ENCODE results near the gene RRP15.

The RRP15 gene

GRCh38 chr1:218371927-218372672, 87.0 kb downstream of the RRP15 start:
- H3K4me1 ChIP-seq (ENCODE audit: control insufficient read depth, insufficient read depth, low read length, unreplicated experiment), result peaks cover 46% of the 10 kb centered on the region

GRCh38 chr1:218374401-218375353, 89.6 kb downstream of the RRP15 start:
- Histone ChIP-seq H3K36me3 (ENCODE audit: insufficient read depth, low read length) (no peaks in the 10 kb centered on the region), H3K27me3 (ENCODE audit: insufficient read depth, low read length) (no peaks in the 10 kb centered on the region), H3K4me1 (ENCODE audit: control insufficient read depth, insufficient read depth, low read length, unreplicated experiment) (peaks cover 51% of the 10 kb centered on the region), H3K4me3 (ENCODE audit: low read depth, low read length) (peak overlapping the region; percentile 45; the same call in 1 of the 2 replicates), H2AFZ (ENCODE audit: low read length, unreplicated experiment) (peak overlapping the region; percentile 19), H3K79me2 (ENCODE audit: control insufficient read depth, insufficient read depth, low read length, unreplicated experiment) (peaks cover 8% of the 10 kb centered on the region), H3K27ac (ENCODE audit: low read depth, low read length) (peak overlapping the region; percentile 70)

More at GRCh38 chr1:218371927-218372672, 87.0 kb downstream of the RRP15 start:
- Histone ChIP-seq H3K27me3 (ENCODE audit: insufficient read depth, low read length) (no peaks in the 10 kb centered on the region), H3K4me3 (ENCODE audit: low read depth, low read length) (no peak overlapping the region), H3K79me2 (ENCODE audit: control insufficient read depth, insufficient read depth, low read length, unreplicated experiment) (peaks cover 8% of the 10 kb centered on the region), H3K36me3 (ENCODE audit: insufficient read depth, low read length) (no peaks in the 10 kb centered on the region), H2AFZ (ENCODE audit: low read length, unreplicated experiment) (no peak overlapping the region), H3K27ac (ENCODE audit: low read depth, low read length) (no peak overlapping the region)

DNA sequence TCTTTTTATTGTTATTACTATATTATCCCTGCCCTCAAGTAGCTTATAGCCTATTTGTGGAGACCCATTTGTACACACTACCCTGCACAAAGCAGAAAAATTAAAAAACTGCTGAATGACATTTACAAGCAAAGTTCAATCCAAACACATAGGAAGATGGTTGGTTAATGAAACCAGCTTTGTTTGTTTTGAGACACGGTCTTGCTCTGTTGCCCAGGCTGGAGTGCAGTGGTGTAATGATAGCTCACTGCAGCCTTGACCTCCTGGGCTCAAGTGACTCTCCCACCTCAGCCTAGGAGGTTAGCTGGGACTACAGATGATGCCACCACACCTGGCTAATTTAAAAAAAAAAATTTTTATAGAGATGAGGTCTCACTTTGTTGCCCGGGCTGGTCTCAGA, 91.6 kb downstream of the RRP15 start:
- H3K36me3 ChIP-seq (ENCODE audit: insufficient read depth, low read length), result no peaks in the 10 kb centered on the region
- peaks cover 54% of the 10 kb centered on the region for H3K4me1 ChIP-seq (ENCODE audit: control insufficient read depth, insufficient read depth, low read length, unreplicated experiment)
- H3K4me3 ChIP-seq (ENCODE audit: low read depth, low read length), result peak overlapping the region; percentile 30; the same call in 1 of the 2 replicates
- no peak overlapping the region for H2AFZ ChIP-seq (ENCODE audit: low read length, unreplicated experiment)
- H3K27me3 ChIP-seq (ENCODE audit: insufficient read depth, low read length), result no peaks in the 10 kb centered on the region
- peaks cover 5% of the 10 kb centered on the region for H3K79me2 ChIP-seq (ENCODE audit: control insufficient read depth, insufficient read depth, low read length, unreplicated experiment)
- peak overlapping the region; percentile 88 for H3K27ac ChIP-seq (ENCODE audit: low read depth, low read length)

GRCh38 chr1:218377143-218377660, 92.1 kb downstream of the RRP15 start:
- H3K27ac ChIP-seq (ENCODE audit: low read depth, low read length), result peak overlapping the region; percentile 88
- peaks cover 1% of the 10 kb centered on the region for H3K79me2 ChIP-seq (ENCODE audit: control insufficient read depth, insufficient read depth, low read length, unreplicated experiment)
- peaks cover 54% of the 10 kb centered on the region for H3K4me1 ChIP-seq (ENCODE audit: control insufficient read depth, insufficient read depth, low read length, unreplicated experiment)
- H2AFZ ChIP-seq (ENCODE audit: low read length, unreplicated experiment), result no peak overlapping the region
- H3K27me3 ChIP-seq (ENCODE audit: insufficient read depth, low read length), result no peaks in the 10 kb centered on the region
- H3K4me3 ChIP-seq (ENCODE audit: low read depth, low read length), result peak overlapping the region; percentile 47; the same call in 1 of the 2 replicates
- H3K36me3 ChIP-seq (ENCODE audit: insufficient read depth, low read length), result no peaks in the 10 kb centered on the region

DNA sequence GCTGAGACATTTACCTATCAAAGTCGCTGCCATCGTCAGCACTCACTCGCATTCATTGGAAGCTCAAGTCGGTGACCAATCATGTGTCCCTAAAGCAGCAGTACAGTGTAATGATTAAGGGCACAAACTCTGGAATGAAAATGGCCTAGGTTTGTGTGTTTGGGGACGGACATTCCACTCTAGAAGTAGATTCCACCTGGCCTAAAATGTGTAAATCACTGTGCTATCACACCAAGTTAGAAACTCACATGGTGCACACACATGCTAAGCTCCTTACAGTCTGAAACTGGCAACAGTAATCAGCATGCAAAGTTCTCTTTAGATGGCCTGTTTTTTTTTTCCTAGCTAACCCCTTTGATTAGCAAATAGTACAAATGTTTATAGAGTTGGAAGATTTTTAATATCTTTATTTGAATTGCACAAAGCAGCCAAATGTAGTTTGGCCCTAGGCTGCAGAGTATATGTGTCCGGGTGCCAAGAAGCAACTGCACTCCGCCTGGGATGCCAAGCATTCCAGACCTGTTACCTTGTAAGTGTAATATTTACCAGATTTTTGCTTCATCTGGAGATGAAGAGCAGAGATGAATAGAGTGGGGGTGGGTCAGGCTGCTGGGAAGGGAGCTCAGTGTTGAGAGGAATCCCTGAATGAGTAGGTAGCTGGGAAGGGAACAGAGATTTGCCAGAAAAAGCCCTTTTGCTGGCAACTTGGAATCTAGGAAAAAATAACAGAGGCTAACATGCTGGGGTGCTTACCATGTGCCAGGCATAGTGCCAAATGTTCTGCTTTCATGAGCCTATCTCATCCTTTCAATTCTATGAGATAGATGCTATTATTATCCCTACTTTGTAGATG, 95.3 kb downstream of the RRP15 start:
- H3K27me3 ChIP-seq (ENCODE audit: insufficient read depth, low read length), result no peaks in the 10 kb centered on the region
- H2AFZ ChIP-seq (ENCODE audit: low read length, unreplicated experiment), result no peak overlapping the region
- no peak overlapping the region for H3K4me3 ChIP-seq (ENCODE audit: low read depth, low read length)
- peak overlapping the region; percentile 27 for H3K27ac ChIP-seq (ENCODE audit: low read depth, low read length)
- no peaks in the 10 kb centered on the region for H3K36me3 ChIP-seq (ENCODE audit: insufficient read depth, low read length)
- no peaks in the 10 kb centered on the region for H3K79me2 ChIP-seq (ENCODE audit: control insufficient read depth, insufficient read depth, low read length, unreplicated experiment)
- H3K4me1 ChIP-seq (ENCODE audit: control insufficient read depth, insufficient read depth, low read length, unreplicated experiment), result peaks cover 36% of the 10 kb centered on the region

GRCh38 chr1:218382261-218382660, 97.2 kb downstream of the RRP15 start:
- Histone ChIP-seq H3K27ac (ENCODE audit: low read depth, low read length) (no peak overlapping the region), H3K4me3 (ENCODE audit: low read depth, low read length) (no peak overlapping the region), H3K4me1 (ENCODE audit: control insufficient read depth, insufficient read depth, low read length, unreplicated experiment) (peaks cover 23% of the 10 kb centered on the region), H2AFZ (ENCODE audit: low read length, unreplicated experiment) (no peak overlapping the region), H3K27me3 (ENCODE audit: insufficient read depth, low read length) (no peaks in the 10 kb centered on the region), H3K36me3 (ENCODE audit: insufficient read depth, low read length) (no peaks in the 10 kb centered on the region), H3K79me2 (ENCODE audit: control insufficient read depth, insufficient read depth, low read length, unreplicated experiment) (no peaks in the 10 kb centered on the region)

DNA sequence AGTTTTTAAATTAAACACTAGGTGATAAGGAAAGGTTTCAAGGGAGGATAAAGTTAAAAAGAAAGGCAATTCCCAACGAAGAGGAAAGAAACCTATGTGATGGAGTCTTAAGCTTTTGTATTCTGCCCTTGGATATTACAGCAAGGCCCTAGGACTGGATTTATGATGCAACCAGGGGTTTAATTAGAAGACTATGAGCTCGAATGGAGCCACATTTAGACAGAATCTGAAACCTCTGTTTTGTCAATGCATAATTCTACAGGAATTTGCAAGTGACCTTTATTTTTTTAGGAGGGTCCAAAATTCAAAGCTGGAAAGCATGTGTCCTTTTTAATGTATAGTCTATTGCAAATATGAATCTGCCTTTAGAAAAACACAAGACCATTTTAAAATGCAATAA, 98.0 kb downstream of the RRP15 start:
- Histone ChIP-seq H2AFZ (ENCODE audit: low read length, unreplicated experiment) (no peak overlapping the region), H3K79me2 (ENCODE audit: control insufficient read depth, insufficient read depth, low read length, unreplicated experiment) (no peaks in the 10 kb centered on the region), H3K36me3 (ENCODE audit: insufficient read depth, low read length) (no peaks in the 10 kb centered on the region), H3K27me3 (ENCODE audit: insufficient read depth, low read length) (no peaks in the 10 kb centered on the region), H3K4me1 (ENCODE audit: control insufficient read depth, insufficient read depth, low read length, unreplicated experiment) (peaks cover 18% of the 10 kb centered on the region), H3K4me3 (ENCODE audit: low read depth, low read length) (no peak overlapping the region), H3K27ac (ENCODE audit: low read depth, low read length) (no peak overlapping the region)

GRCh38 chr1:218383681-218384080, 98.6 kb downstream of the RRP15 start:
- Histone ChIP-seq H3K36me3 (ENCODE audit: insufficient read depth, low read length) (no peaks in the 10 kb centered on the region), H3K27ac (ENCODE audit: low read depth, low read length) (no peak overlapping the region), H2AFZ (ENCODE audit: low read length, unreplicated experiment) (no peak overlapping the region), H3K79me2 (ENCODE audit: control insufficient read depth, insufficient read depth, low read length, unreplicated experiment) (no peaks in the 10 kb centered on the region), H3K4me3 (ENCODE audit: low read depth, low read length) (no peak overlapping the region), H3K4me1 (ENCODE audit: control insufficient read depth, insufficient read depth, low read length, unreplicated experiment) (peaks cover 18% of the 10 kb centered on the region), H3K27me3 (ENCODE audit: insufficient read depth, low read length) (no peaks in the 10 kb centered on the region)

DNA sequence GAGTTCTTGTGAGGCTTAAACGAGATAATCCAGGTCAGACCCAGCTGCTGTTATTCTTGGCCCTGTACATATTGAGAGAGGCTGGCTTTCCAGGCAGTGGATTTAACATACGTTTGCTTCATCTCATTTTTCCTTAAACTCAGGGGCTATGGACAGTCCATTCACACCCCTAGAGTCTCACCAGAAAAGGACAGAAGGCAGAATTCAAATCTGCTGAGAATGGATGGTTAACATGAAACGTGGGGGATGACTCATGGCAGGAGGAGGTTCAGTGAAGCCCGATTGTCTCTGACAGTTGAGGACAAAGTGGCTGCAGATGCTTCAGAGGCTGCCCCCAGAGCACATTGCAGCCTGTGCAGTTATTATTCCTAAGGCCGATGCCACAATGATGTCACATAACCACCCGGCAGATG, 99.5 kb downstream of the RRP15 start:
- Histone ChIP-seq H3K36me3 (ENCODE audit: insufficient read depth, low read length) (no peaks in the 10 kb centered on the region), H3K27me3 (ENCODE audit: insufficient read depth, low read length) (no peaks in the 10 kb centered on the region), H2AFZ (ENCODE audit: low read length, unreplicated experiment) (no peak overlapping the region), H3K4me1 (ENCODE audit: control insufficient read depth, insufficient read depth, low read length, unreplicated experiment) (peaks cover 16% of the 10 kb centered on the region), H3K79me2 (ENCODE audit: control insufficient read depth, insufficient read depth, low read length, unreplicated experiment) (no peaks in the 10 kb centered on the region), H3K4me3 (ENCODE audit: low read depth, low read length) (no peak overlapping the region), H3K27ac (ENCODE audit: low read depth, low read length) (no peak overlapping the region)

Data from ACC112 (cell line).